Measurements from ENCODE around the gene PWWP2B. TPM values are rescaled to one million over a fixed set of nuclear protein-coding genes. Genes with fewer than 3 reads are reported as not detected.
A peak's percentile ranks its signal among the peaks of the same experiment; 100 is the strongest.
"Not testable (repeated sequence)": the region's sequence is repeated elsewhere in the genome, so short reads cannot be mapped to it uniquely, and the experiment has no call there.

Gene PWWP2B
- total RNA-seq, 2 donors from 2014 or later, result 51.9 to 55.3 TPM

DNA sequence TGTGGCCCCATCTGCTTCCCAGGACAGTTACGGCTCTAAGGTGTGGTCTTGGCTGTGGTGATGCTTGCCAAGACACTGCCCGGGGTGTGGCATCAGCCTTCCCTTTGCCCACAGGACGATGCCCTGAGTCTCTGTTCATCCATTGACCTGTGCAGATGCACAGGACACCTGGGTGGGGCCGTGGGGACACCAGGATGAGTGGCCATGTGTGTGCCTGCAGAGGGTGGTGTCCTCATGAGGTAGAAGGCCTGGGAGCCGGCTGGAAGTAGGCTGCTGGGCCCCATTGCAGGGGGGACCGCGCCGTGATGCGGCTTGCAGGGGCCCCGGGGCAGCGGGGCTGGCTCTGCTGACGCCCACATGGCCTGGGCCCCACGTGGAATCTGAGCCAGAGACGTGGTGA is 22.4 kb upstream of the PWWP2B start:
- intact Hi-C loops (cut with DNase I, micrococcal nuclease), result no loop called here
- DNase-seq (peak in 1 of 2 donors; percentile 8), ATAC-seq (peak; percentile 52)

DNA sequence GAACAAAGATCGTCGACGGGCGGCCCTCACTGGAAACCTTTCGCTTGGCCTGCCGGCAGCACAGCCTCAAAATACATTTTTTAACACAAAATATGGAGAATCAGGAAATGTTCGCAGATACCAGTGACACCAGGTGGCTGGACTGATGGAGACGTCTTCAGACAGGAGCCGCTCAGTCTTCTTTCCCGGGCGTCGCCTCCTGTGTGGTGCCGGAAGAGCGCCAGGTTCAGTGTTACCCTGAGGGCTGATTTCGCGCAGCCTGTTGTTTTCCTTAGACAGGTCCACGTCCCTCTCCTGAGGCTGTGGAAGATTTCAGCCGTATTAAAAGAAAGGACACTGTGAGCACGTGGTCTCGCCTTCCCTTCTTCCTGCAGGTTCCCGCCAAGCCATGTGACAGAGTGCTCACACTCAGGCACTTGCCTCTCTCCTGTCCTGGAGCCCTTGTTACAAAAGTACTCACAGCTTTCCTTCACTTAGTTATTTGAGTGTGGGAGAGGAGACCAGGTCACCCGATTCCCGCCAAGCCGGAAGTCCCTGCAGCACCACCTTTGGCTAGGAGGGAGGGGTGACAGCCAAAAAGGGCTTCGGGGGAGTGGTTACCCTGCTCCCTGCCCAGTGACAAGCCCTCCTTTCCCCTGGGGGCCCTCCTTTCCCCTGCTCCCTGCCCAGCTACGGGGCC is 21.7 kb upstream of the PWWP2B start:
- intact Hi-C loops (cut with DNase I, micrococcal nuclease), result no loop called here
- peak in 1 of 2 donors; percentile 12 for DNase-seq
- no peak for ATAC-seq

DNA sequence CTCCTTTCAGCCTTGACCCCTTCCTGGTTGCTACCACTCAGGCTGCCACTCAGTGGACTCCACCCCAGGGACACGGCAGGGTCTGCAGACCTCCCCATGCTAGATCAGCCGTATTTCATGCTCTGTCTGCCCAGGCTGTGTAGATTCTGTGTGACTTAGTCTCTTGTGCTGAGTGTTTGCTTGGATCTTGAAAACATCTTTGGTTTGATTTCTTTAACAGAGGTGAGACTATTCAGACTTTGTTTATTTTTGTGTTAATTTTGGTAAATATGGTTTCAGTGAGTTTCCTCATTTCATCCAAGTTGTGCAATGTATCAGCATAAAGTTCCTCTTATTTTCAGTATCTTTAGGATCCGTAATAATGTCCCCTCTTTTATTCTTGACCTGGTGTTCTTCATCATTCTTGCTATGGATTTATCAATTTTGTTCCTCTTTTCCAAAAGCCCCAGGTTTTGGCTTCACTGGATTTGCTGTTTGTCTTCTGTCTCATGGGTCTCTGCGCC is 21.2 kb upstream of the PWWP2B start:
- ATAC-seq (no peak), DNase-seq (peak in 1 of 2 donors; percentile 5)
- intact Hi-C loops (cut with DNase I, micrococcal nuclease), result no loop called here

DNA sequence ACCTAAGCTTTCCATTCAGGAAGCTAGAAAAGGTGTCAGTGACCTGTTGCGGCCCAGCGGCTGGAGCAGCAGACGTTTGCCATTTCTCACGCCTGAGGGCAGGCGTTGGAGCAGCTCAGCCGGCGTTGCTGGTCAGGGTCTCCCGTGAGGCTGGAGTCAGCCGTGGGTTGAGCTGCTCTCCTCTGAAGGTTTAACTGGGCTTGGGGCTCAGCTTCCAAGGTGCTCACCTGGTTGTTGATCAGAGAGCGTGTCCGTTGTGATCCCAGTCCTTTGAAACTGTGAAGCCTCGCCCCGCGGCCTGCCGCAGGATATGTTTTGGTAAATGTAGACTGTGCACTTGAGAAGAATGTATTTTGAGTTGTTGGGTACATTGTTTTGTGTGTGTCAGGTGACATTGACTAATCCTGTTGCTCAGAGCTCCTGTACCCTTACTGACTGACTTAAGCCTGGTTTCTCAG is 20.6 kb upstream of the PWWP2B start:
- ATAC-seq, result no peak
- intact Hi-C loops (cut with DNase I, micrococcal nuclease), result no loop called here
- DNase-seq, result peak in 1 of 2 donors; percentile 14

DNA sequence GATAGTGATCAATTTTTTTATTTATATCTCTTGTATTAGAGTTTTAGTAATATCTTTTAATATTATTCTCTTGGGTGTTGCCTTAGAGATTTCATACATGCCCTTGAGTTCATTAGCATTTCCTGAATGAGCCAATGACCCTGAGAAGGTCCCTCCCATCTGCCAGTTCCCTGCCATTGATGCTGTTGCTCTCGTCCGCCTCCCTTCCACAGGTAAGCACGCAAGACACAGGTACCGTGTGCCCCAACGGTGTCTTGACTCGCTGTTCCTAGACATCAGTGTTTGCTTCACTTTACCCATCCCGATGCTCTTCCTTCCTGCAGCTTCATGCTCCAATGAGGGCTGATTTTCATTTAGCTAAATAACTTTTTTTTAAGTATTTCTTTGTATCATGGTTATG is 19.7 kb upstream of the PWWP2B start:
- no peak for ATAC-seq
- DNase-seq, result peak in 1 of 2 donors; percentile 1
- intact Hi-C loops (cut with DNase I, micrococcal nuclease), result no loop called here

DNA sequence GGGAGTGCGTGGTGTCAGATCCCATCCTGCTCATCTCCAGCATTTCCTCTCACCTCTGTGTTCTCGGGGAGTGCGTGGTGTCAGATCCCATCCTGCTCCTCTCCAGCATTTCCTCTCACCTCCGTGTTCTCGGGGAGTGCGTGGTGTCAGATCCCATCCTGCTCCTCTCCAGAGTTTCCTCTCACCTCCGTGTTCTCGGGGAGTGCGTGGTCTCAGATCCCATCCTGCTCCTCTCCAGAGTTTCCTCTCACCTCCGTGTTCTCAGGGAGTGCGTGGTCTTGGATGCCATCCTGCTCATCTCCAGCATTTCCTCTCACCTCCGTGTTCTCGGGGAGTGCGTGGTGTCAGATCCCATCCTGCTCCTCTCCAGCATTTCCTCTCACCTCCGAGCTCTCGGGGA is 18.0 kb upstream of the PWWP2B start:
- DNase-seq; ATAC-seq; intact Hi-C loops (cut with DNase I, micrococcal nuclease): not testable (repeated sequence)

GRCh38 chr10:132380986-132381385 is 16.0 kb upstream of the PWWP2B start:
- ATAC-seq; intact Hi-C loops (cut with DNase I, micrococcal nuclease): not testable (repeated sequence)
- peak in 1 of 2 donors; percentile 6 for DNase-seq

- intact Hi-C loops (cut with DNase I, micrococcal nuclease), result no loop called here
- no peak for ATAC-seq
- DNase-seq, result peak in 1 of 2 donors; percentile 3
Observed at GRCh38 chr10:132381741-132382140, 15.3 kb upstream of the PWWP2B start.

DNA sequence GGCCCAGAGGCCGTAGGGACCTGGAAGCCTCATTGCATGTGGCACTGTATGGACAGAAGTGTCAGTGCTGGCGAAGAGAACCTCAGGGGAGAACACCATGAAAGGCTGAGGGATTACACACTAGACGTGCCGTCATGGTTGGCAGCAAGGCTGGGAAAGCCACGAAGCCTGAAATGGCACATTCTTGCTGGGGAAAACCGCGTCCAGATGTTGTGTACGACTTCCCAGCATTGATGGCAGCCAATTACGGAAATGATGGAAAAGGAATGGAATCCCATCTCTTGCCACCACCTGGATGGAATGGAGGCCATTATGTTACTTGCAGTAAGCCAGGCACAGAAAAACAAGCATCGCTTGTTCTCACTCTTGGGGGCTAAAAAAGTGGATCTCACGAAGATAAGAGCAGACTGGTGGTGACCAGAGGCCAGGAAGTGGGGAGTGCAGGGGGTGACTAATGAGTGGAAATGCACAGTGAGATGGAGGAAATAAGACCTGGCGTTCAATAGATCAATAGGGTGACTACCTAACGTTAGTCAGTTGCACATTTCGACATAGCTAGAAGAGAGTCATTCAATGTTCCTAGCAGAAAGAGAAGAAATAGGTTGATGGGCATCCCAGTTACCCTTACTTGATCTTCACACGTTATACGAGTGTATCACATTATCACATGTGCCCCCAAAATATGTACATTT is 14.6 kb upstream of the PWWP2B start:
- DNase-seq (peak in 1 of 2 donors; percentile 16), ATAC-seq (no peak)
- intact Hi-C loops (cut with DNase I, micrococcal nuclease), result no loop called here

DNA sequence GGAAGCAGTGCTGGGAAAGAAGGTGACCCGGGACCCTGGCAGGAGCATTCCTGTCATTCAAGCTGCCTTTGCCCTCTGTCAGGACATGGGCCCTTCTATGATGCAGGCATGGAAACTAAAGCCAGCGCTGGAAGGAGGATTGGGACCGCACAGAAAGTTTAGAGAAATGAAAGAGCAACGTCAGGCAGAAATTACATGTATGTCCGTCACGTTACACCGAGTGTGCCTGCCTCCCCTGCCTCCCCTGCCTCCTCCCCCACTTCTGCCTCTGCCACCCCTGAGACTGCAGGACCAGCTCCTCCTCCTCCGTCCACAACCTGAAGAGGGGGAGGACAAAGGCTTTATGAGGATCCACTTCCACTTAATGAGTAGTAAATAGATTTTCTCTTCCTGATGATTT is 13.9 kb upstream of the PWWP2B start:
- ATAC-seq, result no peak
- intact Hi-C loops (cut with DNase I, micrococcal nuclease), result no loop called here
- peak in 1 of 2 donors; percentile 23 for DNase-seq

GRCh38 chr10:132383751-132384196 is 13.2 kb upstream of the PWWP2B start:
- no peak for ATAC-seq
- peak in 1 of 2 donors; percentile 22 for DNase-seq

GRCh38 chr10:132384618-132385388 is 12.2 kb upstream of the PWWP2B start:
- peak in 1 of 2 donors; percentile 20 for DNase-seq
- ATAC-seq, result no peak
- intact Hi-C loops (cut with DNase I, micrococcal nuclease), result no loop called here

More at GRCh38 chr10:132383751-132384196, 13.2 kb upstream of the PWWP2B start:
- intact Hi-C loops (cut with DNase I, micrococcal nuclease), result no loop called here

- intact Hi-C loops (cut with DNase I, micrococcal nuclease), result no loop called here
- DNase-seq, result no peak
- ATAC-seq, result no peak
Observed at GRCh38 chr10:132385389-132385667, 11.7 kb upstream of the PWWP2B start.

GRCh38 chr10:132385721-132386418 is 11.1 kb upstream of the PWWP2B start:
- ATAC-seq, result peak; percentile 28
- intact Hi-C loops (cut with DNase I, micrococcal nuclease), result no loop called here
- DNase-seq, result peak in 1 of 2 donors; percentile 28

DNA sequence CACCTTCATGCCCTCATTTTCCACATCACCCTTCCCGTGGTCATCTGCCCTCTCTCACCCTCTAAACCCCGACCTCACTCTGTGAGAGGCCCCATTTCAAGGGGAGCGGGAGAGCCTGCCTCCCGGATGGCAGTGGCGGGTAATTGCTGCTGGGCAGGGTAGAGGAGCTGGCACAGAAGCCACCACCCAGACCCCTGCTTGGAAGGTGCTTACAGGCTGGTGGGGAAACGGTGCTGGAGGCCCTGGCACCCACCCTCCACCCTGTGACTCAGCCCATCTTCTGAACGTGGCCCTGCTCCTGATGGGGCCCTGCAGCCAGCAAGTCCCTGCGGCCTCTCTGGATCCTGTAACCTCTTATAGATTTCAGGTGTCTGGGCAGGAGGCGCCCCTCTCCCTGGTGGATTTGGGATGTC is 10.6 kb upstream of the PWWP2B start:
- no peak for ATAC-seq
- intact Hi-C loops (cut with DNase I, micrococcal nuclease), result no loop called here
- DNase-seq, result no peak

GRCh38 chr10:132386896-132387295 is 10.1 kb upstream of the PWWP2B start:
- intact Hi-C loops (cut with DNase I, micrococcal nuclease); ATAC-seq: not testable (repeated sequence)
- peak in 1 of 2 donors; percentile 24 for DNase-seq

DNA sequence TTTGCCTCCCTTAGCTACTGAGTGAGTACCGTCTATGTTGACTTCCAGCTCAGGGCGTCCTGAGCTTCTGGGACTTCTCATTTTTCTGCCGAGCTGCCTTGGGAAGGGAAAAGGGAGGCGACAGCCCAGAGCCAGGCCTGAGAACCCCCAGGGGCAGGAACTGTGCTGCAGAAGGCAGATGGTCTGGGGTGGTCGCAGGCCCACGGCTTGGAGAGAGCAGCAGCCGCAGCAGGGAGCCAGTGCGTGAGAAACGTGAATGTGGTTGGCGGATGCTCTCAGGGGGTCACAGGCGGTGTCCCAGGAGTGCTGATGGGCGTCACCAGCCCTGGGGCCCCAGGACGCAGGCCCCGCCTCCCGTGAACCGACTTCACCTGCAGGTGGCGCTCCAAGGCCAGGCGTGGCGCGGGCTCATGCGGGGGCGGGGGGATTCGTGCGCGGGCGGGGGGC is 9.2 kb upstream of the PWWP2B start:
- DNase-seq, result peak; percentile 44 to 87
- intact Hi-C loops (cut with DNase I, micrococcal nuclease), result no loop called here

GRCh38 chr10:132388891-132389432 is 8.0 kb upstream of the PWWP2B start:
- intact Hi-C loops (cut with DNase I, micrococcal nuclease), result no loop called here
- ATAC-seq (peak; percentile 11), DNase-seq (peak; percentile 36 to 47)

More for the DNA sequence above, 9.2 kb upstream of the PWWP2B start:
- ATAC-seq, result peak; percentile 68
